SK-N-SH (cell line): Measurements from ENCODE around the gene SAMD1. TPM values are rescaled to one million over a fixed set of nuclear protein-coding genes. Genes with fewer than 3 reads are reported as not detected.

Experiments
- CTCF ChIA-PET: fragments of 300-600, 350-600 bp; formaldehyde crosslinking; extraction: SDS; loops from one replicate; lab custom pipeline; 2021; lab: Yijun Ruan, JAX
- POLR2A ChIA-PET: fragments of 350-600 bp; sonication (Branson Sonifier 250); formaldehyde crosslinking; extraction: SDS; loops from one replicate; lab custom pipeline; 2020; ENCODE audit warnings: antibody characterized with exemption, inconsistent platforms; lab: Yijun Ruan, JAX
- DNase-seq: peaks from one replicate; pipeline ENCODE4 v3.0.0; 2012
- H2AFZ ChIP-seq: fragments of 200-600 bp; sonication (generic); 2 replicates; pipeline ENCODE4 v1.8.1; 2016; ENCODE audit warnings: antibody characterized with exemption, mild to moderate bottlenecking, low read depth
- H3F3A ChIP-seq: fragments of 200-600 bp; sonication (generic); replicated peaks from 2 replicates; pipeline ENCODE3; 2016; ENCODE audit warnings: antibody characterized with exemption, mild to moderate bottlenecking; ENCODE audit not compliant: insufficient read depth
- H3K27ac ChIP-seq, 2 experiments: fragments of 200-500 bp in 1 of 2; fragments of 200-600 bp in 1 of 2; sonication (Bioruptor generic) in 1 of 2; sonication (generic), shearing (Covaris generic) in 1 of 2; 2 replicates each; pipeline versions ENCODE4 v1.5.1 to v1.6.1; 2014 to 2016; ENCODE audit warnings: low read depth in 2 of 2, inconsistent platforms in 1 of 2, low read length in 1 of 2, mild to moderate bottlenecking in 1 of 2, mixed read lengths in 1 of 2
- H3K27me3 ChIP-seq: fragments of 200-600 bp; sonication (generic), shearing (Covaris generic); 2 replicates; pipeline ENCODE4 v1.6.1; 2016; ENCODE audit warnings: mixed run types; ENCODE audit not compliant: insufficient read depth
- H3K36me3 ChIP-seq, 2 experiments: fragments of 200-500 bp in 1 of 2; fragments of 200-600 bp in 1 of 2; sonication (Bioruptor generic) in 1 of 2; sonication (generic) in 1 of 2; replicated peaks in 1 of 2; 2 replicates each; pipeline versions ENCODE3 to v1.5.1; 2014 to 2016; ENCODE audit warnings: low read length in 1 of 2, mild to moderate bottlenecking in 1 of 2; ENCODE audit not compliant: insufficient read depth in 2 of 2, control insufficient read depth in 1 of 2
- H3K4me1 ChIP-seq, 2 experiments: fragments of 200-500 bp in 1 of 2; fragments of 200-600 bp in 1 of 2; sonication (Bioruptor generic) in 1 of 2; sonication (generic), shearing (Covaris generic) in 1 of 2; 2 replicates each; pipeline versions ENCODE4 v1.5.1 to v1.6.1; 2014 to 2016; ENCODE audit warnings: low read depth in 1 of 2, low read length in 1 of 2, mixed run types in 1 of 2; ENCODE audit not compliant: insufficient read depth in 2 of 2, control insufficient read depth in 1 of 2
- H3K4me2 ChIP-seq: fragments of 200-600 bp; sonication (generic), shearing (Covaris generic); 2 replicates; pipeline ENCODE4 v1.6.1; 2017; ENCODE audit warnings: mixed run types
- H3K4me3 ChIP-seq, 2 experiments: fragments of 200-500 bp in 1 of 2; fragments of 200-600 bp in 1 of 2; sonication (Bioruptor generic) in 1 of 2; sonication (generic), shearing (Covaris generic) in 1 of 2; 2 replicates each; pipeline versions ENCODE4 v1.5.1 to v1.8.1; 2014 to 2016; ENCODE audit warnings: low read depth in 2 of 2, inconsistent platforms in 1 of 2, low read length in 1 of 2, mild to moderate bottlenecking in 1 of 2, mixed read lengths in 1 of 2, moderate library complexity in 1 of 2
- H3K79me2 ChIP-seq: fragments of 200-600 bp; sonication (generic); 2 replicates; pipeline ENCODE4 v1.8.1; 2017; ENCODE audit warnings: mild to moderate bottlenecking; ENCODE audit not compliant: insufficient read depth
- H3K9ac ChIP-seq: fragments of 200-600 bp; sonication (generic); 2 replicates; pipeline ENCODE4 v1.6.1; 2017; ENCODE audit warnings: mixed run types
- H3K9me2 ChIP-seq: fragments of 200-600 bp; sonication (generic); 2 replicates; pipeline ENCODE4 v1.6.1; 2017; ENCODE audit warnings: mixed run types
- H3K9me3 ChIP-seq: fragments of 200-600 bp; sonication (generic); 2 replicates; pipeline ENCODE4 v1.6.1; 2017; ENCODE audit warnings: mixed run types, mild to moderate bottlenecking, moderate library complexity
- H4K20me1 ChIP-seq: fragments of 200-600 bp; sonication (generic); 2 replicates; pipeline ENCODE4 v1.6.1; 2017; ENCODE audit warnings: mild to moderate bottlenecking, mixed run types; ENCODE audit not compliant: insufficient read depth
- ELF1 ChIP-seq: IDR thresholded peaks from 2 replicates; pipeline ENCODE4 v1.4.0; 2012
- EP300 ChIP-seq, 2 experiments: IDR thresholded peaks; 2 replicates each; pipeline versions ENCODE4 v1.4.0 to v1.6.1; 2012; ENCODE audit warnings: borderline replicate concordance in 1 of 2, low read depth in 1 of 2, low read length in 1 of 2
- FOXJ3 ChIP-seq: sonication (generic); formaldehyde crosslinking; IDR thresholded peaks from 2 replicates; pipeline ENCODE4 v1.5.1; 2020; ENCODE audit warnings: mild to moderate bottlenecking, missing genetic modification reagents
- GABPA ChIP-seq: IDR thresholded peaks from 2 replicates; pipeline ENCODE4 v1.4.0; 2012; ENCODE audit warnings: low read depth, mild to moderate bottlenecking
- GATA2 ChIP-seq: sonication (generic); formaldehyde crosslinking; IDR thresholded peaks from 2 replicates; pipeline ENCODE4 v1.5.0; 2020; ENCODE audit warnings: mild to moderate bottlenecking, missing genetic modification reagents
- MXI1 ChIP-seq: IDR thresholded peaks from 2 replicates; pipeline ENCODE4 v1.6.1; 2012; ENCODE audit warnings: mild to moderate bottlenecking, low read depth, low read length, improper control_type of control experiment
- NFIC ChIP-seq: IDR thresholded peaks from 2 replicates; pipeline ENCODE4 v1.4.0; 2012; ENCODE audit warnings: borderline replicate concordance
- NRF1 ChIP-seq: IDR thresholded peaks from 2 replicates; pipeline ENCODE4 v1.6.1; 2012; ENCODE audit warnings: low read depth, mild to moderate bottlenecking, low read length
- POLR2AphosphoS5 ChIP-seq: IDR thresholded peaks from 2 replicates; pipeline ENCODE4 v1.6.1; 2012; ENCODE audit warnings: low read depth, low read length
- SMC3 ChIP-seq: IDR thresholded peaks from 2 replicates; pipeline ENCODE4 v1.6.1; 2012; ENCODE audit warnings: low read depth, low read length, improper control_type of control experiment
- TEAD4 ChIP-seq: IDR thresholded peaks from 2 replicates; pipeline ENCODE4 v1.4.0; 2012; ENCODE audit warnings: mild to moderate bottlenecking, borderline replicate concordance; ENCODE audit not compliant: insufficient read depth
- ZBTB33 ChIP-seq: IDR thresholded peaks from 2 replicates; pipeline ENCODE4 v1.4.0; 2012; ENCODE audit warnings: low read depth, borderline replicate concordance
- WGBS: methylation state at CpG from one replicate; pipeline ENCODE4 v1.1.6; 2017; ENCODE audit warnings: low lambda C conversion rate; 5-methylcytosine and 5-hydroxymethylcytosine counted together
- polyA plus RNA-seq, 3 experiments: library from polyadenylated mRNA; depleted of rRNA; stranded (reverse); fragments of >200 nt; gene quantifications; 2 replicates each; pipeline ENCODE4 v1.2.3, GENCODE V29; 2012
- TF ChIP-seq, protein P1 (sequence below): fragments of 200-600 bp; sonication (generic); IDR thresholded peaks from 2 replicates; pipeline ENCODE4 v1.6.1; 2017; ENCODE audit warnings: antibody characterized with exemption, mild to moderate bottlenecking, moderate library complexity
- TF ChIP-seq, protein P2 (sequence below): fragments of 150-350 bp; IDR thresholded peaks from 2 replicates; pipeline ENCODE4 v1.6.1; 2017; ENCODE audit warnings: antibody characterized with exemption, low read length, low read depth, borderline replicate concordance

The SAMD1 gene
- polyA plus RNA-seq, 1 of the 3 experiments (the other 2 are of a cell fraction): 19.0 TPM

- CTCF ChIA-PET: interaction anchor here (0.7 to 6.7 kb wide), 28 partner anchors 8 to 289 kb away, joined by 3 to 146 read pairs (median 4); partner anchors contain the start of genes C19orf67, DCAF15, NANOS3 and PALM3
Measured at GRCh38 chr19:14073925-14074838, 16.4 kb downstream of the SAMD1 start.

DNA sequence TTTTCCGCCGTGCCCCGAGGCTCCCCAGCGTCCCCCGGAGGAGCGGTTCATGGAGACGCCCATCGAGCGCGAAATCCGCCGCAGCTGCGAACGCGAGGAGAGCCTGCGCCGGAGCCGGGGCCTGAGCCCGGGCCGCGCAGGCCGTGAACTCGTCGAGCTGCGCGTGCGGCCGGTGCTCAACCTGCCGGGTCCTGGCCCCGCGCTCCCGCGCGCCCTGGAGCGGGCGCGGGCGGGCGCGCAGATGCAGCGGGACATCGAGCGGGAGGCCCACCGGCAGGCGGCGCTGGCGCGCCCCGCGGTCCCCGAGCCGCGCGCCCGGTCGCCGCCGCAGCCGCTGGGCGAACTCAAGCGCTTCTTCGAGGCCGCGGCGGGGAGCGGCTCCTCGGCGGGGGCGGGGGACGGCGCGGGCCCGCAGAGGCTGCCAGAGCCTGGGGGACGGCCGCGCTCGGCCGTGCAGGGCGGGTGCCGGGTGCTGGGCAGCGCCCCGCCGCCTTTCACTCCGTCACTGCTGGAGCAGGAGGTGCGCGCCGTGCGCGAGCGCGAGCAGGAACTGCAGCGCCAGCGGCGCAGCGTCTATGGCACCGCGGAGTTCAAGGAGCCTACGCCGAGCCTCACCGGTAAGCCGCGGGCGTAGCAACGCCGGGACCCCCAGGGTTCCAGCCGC is 17.2 kb downstream of the SAMD1 start:
- CTCF ChIA-PET: interaction anchor here (0.6 to 6.7 kb wide), 48 partner anchors 9 to 802 kb away, joined by 3 to 146 read pairs (median 4); partner anchors contain the start of genes ADGRE5, C19orf67, DCAF15 and IL27RA
- H3K4me1 ChIP-seq: peaks cover 0 to 14% of the 10 kb centered on the region in 2 experiments; a peak in 1 of 4 replicates
- H3K4me2 ChIP-seq: peak overlapping the region; percentile 93
- H3K9me3 ChIP-seq: no peaks in the 10 kb centered on the region
- H3K27me3 ChIP-seq: no peaks in the 10 kb centered on the region
- no peaks in the 10 kb centered on the region for H4K20me1 ChIP-seq
- no peaks in the 10 kb centered on the region for H3K9me2 ChIP-seq
- peak overlapping the region; percentile 99 for H2AFZ ChIP-seq
- 0% methylated on average over 5 of the region's 106 CpGs for WGBS
- no peaks in the 10 kb centered on the region for H3F3A ChIP-seq
- peak overlapping the region; percentile 70 for H3K9ac ChIP-seq
- POLR2A ChIA-PET: interaction anchor here (0.6 to 1.6 kb wide), 5 partner anchors 14 to 198 kb away, joined by 3 to 6 read pairs (median 4); partner anchors contain the start of gene IL27RA
- H3K27ac ChIP-seq: peak overlapping the region; percentile 24 to 50; a peak in 3 of 4 replicates
- peak; percentile 92 for DNase-seq
- no peaks in the 10 kb centered on the region for H3K79me2 ChIP-seq
- H3K36me3 ChIP-seq: no peaks in the 10 kb centered on the region
- H3K4me3 ChIP-seq: peak overlapping the region; percentile 60 to 85
- peak; percentile 63 for TF ChIP-seq NRF1
- TF ChIP-seq TEAD4: no peak
- peak; percentile 32; the same call in 1 of the 2 replicates for TF ChIP-seq SMC3
- TF ChIP-seq, protein P1, sequence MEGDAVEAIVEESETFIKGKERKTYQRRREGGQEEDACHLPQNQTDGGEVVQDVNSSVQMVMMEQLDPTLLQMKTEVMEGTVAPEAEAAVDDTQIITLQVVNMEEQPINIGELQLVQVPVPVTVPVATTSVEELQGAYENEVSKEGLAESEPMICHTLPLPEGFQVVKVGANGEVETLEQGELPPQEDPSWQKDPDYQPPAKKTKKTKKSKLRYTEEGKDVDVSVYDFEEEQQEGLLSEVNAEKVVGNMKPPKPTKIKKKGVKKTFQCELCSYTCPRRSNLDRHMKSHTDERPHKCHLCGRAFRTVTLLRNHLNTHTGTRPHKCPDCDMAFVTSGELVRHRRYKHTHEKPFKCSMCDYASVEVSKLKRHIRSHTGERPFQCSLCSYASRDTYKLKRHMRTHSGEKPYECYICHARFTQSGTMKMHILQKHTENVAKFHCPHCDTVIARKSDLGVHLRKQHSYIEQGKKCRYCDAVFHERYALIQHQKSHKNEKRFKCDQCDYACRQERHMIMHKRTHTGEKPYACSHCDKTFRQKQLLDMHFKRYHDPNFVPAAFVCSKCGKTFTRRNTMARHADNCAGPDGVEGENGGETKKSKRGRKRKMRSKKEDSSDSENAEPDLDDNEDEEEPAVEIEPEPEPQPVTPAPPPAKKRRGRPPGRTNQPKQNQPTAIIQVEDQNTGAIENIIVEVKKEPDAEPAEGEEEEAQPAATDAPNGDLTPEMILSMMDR: peak; percentile 38
- peak; percentile 58 for TF ChIP-seq MXI1
- no peak for TF ChIP-seq ZBTB33
- TF ChIP-seq FOXJ3 (CRISPR knock-in tag): no peak
- TF ChIP-seq POLR2AphosphoS5: no peak
- no peak for TF ChIP-seq NFIC
- no peak for TF ChIP-seq ELF1
- no peak for TF ChIP-seq GATA2 (CRISPR knock-in tag)
- TF ChIP-seq, protein P2, sequence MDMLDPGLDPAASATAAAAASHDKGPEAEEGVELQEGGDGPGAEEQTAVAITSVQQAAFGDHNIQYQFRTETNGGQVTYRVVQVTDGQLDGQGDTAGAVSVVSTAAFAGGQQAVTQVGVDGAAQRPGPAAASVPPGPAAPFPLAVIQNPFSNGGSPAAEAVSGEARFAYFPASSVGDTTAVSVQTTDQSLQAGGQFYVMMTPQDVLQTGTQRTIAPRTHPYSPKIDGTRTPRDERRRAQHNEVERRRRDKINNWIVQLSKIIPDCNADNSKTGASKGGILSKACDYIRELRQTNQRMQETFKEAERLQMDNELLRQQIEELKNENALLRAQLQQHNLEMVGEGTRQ: no peak
- no peak for TF ChIP-seq GABPA

More at GRCh38 chr19:14073925-14074838, 16.4 kb downstream of the SAMD1 start:
- Histone ChIP-seq H3K9me3 (no peaks in the 10 kb centered on the region), H3K36me3 (no peaks in the 10 kb centered on the region), H3F3A (no peaks in the 10 kb centered on the region), H3K9me2 (no peaks in the 10 kb centered on the region), H3K27ac (peak overlapping the region; percentile 24 to 50; a peak in 3 of 4 replicates), H2AFZ (peak overlapping the region; percentile 99), H3K4me1 (peaks cover 0 to 14% of the 10 kb centered on the region in 2 experiments; a peak in 1 of 4 replicates), H3K79me2 (no peaks in the 10 kb centered on the region), H3K27me3 (no peaks in the 10 kb centered on the region), H3K4me3 (peak overlapping the region; percentile 60 to 85), H3K4me2 (peak overlapping the region; percentile 93), H3K9ac (peak overlapping the region; percentile 70), H4K20me1 (no peaks in the 10 kb centered on the region)
- DNase-seq: peak; percentile 67
- WGBS: 10% methylated on average over 20 of the region's 44 CpGs
- POLR2A ChIA-PET: interaction anchor here (0.7 to 1.6 kb wide), 5 partner anchors 15 to 921 kb away, joined by 3 to 6 read pairs (median 4); partner anchors contain the start of gene IL27RA
- TF ChIP-seq MXI1: no peak; the same call in 1 of the 2 replicates
- TF ChIP-seq EP300 (IDR thresholded peaks at IDR 0.05; ENCODE audit: borderline replicate concordance in 1 of 2, low read depth in 1 of 2, low read length in 1 of 2): no peak
- TF ChIP-seq, protein P1: peak; percentile 15; the same call in 1 of the 2 replicates
